Stimulated activated CD8-positive, alpha-beta memory T cell treated with anti-CD3 and anti-CD28 coated beads, Interleukin-4, amount 100 ng/mL, for 24 hours (primary cell): ENCODE results near the gene C1orf159.

Experiments
- DNase-seq: peaks from one replicate; pipeline ENCODE4 v3.0.0-alpha.2; 2020; ENCODE audit warnings: low read depth

The C1orf159 gene

DNA sequence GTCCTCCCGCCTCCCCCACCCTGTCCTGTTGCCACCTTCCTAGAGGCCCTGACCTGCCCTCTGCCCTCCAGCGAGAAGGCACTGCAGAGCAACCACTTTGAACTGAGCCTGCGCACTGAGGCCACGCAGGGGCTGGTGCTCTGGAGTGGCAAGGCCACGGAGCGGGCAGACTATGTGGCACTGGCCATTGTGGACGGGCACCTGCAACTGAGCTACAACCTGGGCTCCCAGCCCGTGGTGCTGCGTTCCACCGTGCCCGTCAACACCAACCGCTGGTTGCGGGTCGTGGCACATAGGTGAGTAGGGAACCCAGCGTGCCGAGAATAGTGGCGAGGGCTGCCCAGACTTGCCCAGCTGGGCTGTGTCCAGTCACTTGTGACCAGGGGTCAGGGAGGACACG lies 62.2 kb downstream of the C1orf159 start:
- DNase-seq: no peak

- DNase-seq: no peak
Observed at GRCh38 chr1:1053022-1053421, 62.9 kb downstream of the C1orf159 start.

DNA sequence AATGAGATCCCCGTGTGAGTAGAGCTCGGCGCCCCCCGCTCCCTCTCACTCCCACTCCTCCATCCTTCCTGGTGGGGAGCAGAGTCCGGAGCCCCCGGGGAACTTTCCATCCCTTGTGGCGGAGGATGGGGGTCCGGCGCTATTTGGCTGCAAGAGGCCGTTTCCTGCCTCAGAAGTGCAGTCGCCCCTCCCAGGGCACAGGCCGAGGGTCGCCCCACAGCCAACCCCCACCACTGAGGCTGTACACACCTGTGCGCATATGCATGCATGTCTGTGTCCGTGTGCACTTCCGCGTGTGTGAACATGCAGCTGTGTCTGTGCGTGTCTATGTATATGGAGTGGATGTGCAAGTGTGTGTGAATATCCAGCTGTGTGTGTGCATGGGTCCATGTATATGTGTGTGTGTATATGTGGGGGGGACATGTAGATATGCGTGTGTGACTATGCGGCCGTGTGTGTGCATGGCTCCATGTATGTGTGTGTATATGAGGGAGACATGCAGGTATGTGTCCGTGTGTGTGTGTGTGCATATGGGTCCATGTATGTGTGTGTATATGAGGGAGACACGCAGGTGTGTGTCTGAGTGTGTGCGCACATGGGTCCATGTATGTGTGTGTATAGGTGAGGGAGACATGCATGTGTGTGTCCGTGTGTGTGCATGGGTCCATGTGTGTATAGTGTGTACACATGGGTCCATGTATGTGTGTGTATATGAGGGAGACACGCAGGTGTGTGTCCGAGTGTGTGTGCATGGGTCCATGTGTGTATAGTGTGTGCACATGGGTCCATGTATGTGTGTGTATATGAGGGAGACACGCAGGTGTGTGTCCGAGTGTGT lies 63.7 kb downstream of the C1orf159 start:
- DNase-seq: no peak

- DNase-seq: no peak
Observed at GRCh38 chr1:1051127-1051810, 64.6 kb downstream of the C1orf159 start.

GRCh38 chr1:1050577-1051052 lies 65.3 kb downstream of the C1orf159 start:
- no peak for DNase-seq

DNA sequence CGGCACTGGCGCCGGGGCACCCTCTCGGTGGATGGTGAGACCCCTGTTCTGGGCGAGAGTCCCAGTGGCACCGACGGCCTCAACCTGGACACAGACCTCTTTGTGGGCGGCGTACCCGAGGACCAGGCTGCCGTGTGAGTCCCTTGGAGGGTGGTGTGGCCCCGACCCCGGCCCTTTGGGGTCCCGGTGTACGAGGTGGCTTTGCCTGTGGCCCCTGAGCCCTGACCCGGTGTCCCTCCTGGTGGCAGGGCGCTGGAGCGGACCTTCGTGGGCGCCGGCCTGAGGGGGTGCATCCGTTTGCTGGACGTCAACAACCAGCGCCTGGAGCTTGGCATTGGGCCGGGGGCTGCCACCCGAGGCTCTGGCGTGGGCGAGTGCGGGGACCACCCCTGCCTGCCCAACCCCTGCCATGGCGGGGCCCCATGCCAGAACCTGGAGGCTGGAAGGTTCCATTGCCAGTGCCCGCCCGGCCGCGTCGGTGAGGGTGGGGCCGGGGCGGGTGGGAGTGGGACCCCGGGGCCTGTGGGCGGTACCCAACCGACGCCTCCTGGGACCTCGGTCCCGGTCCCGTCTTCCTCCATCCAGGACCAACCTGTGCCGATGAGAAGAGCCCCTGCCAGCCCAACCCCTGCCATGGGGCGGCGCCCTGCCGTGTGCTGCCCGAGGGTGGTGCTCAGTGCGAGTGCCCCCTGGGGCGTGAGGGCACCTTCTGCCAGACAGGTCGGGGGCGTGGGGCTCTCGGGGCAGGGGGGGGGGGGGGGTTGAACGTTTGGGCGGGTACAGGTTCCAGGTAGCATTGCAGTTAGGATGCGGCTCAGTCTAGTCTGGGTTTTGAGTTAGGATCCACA lies 66.3 kb downstream of the C1orf159 start:
- no peak for DNase-seq

GRCh38 chr1:1048765-1049164 lies 67.1 kb downstream of the C1orf159 start:
- no peak for DNase-seq

GRCh38 chr1:1047963-1048362 lies 67.9 kb downstream of the C1orf159 start:
- DNase-seq: no peak

- DNase-seq: no peak
Observed at GRCh38 chr1:1047407-1047806, 68.5 kb downstream of the C1orf159 start.

DNA sequence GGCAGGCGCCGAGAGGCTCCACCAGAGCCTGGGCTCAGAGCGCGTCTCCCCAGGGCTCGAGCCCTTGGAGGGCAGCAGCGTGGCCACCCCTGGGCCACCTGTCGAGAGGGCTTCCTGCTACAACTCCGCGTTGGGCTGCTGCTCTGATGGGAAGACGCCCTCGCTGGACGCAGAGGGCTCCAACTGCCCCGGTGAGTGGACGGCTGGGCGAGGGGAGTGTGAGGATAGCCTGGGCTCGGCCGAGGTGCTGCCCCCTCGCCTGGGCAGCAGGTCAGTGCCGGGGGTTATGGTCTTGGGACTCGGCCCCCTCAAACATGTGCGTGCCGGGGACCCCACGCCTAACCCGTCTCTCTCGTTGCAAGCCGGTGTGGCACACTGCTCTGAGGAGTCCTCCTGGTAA lies 69.1 kb downstream of the C1orf159 start:
- no peak for DNase-seq

- DNase-seq: no peak
Observed at GRCh38 chr1:1046243-1046642, 69.6 kb downstream of the C1orf159 start.

- DNase-seq: no peak
Observed at GRCh38 chr1:1045129-1045528, 70.8 kb downstream of the C1orf159 start.

DNA sequence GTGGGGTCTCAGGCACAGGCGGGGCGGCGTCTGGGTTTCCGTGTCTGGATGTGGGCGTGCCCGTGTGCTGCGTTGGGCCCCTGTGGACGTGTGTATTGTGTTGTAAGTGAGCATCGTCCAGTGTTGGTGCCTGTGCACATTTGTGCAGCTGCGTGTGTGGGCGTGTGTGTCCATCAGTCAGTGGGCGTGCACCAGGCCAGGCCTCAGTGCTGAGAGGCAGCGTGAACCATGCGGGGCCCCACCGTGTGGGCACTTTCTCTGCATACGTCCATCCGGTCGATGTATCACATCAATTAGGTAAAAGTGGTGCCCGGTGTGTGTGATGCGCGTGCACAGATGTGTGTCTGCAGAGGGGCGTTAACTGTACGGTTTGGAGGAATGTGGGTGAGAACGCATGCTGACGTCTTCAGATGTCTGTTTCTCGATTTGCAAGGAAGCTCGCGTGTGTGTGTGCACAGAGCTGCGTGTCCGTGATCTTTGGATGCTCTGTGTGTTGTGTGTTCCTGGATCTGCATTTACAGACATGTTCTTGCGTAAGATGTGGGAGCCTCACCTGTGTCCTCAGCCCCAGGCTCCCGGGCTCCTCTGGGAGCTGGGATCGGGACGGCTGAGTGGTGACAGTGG lies 71.3 kb downstream of the C1orf159 start:
- DNase-seq: no peak

DNA sequence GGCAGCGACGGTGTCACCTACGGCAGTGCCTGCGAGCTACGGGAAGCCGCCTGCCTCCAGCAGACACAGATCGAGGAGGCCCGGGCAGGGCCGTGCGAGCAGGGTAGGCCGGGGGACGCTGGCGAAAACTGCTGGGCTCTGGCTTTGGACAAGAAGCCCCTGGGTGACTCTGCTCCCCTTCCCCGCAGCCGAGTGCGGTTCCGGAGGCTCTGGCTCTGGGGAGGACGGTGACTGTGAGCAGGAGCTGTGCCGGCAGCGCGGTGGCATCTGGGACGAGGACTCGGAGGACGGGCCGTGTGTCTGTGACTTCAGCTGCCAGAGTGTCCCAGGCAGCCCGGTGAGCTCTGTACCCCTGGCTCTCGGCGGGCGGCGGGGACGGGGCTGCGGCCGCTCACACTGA lies 72.0 kb downstream of the C1orf159 start:
- no peak for DNase-seq

DNA sequence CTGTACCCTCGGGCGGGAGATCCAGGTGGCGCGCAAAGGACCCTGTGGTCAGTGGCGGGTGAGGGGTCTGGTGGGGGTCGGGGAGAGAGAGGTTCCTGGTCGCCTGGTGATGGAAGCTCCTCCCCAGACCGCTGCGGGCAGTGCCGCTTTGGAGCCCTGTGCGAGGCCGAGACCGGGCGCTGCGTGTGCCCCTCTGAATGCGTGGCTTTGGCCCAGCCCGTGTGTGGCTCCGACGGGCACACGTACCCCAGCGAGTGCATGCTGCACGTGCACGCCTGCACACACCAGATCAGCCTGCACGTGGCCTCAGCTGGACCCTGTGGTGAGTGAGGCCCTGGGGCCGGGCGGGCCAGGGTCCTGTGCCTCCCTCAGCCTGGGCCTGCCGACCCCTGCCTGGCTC lies 72.5 kb downstream of the C1orf159 start:
- DNase-seq: no peak

- DNase-seq: no peak
Observed at GRCh38 chr1:1042835-1043234, 73.1 kb downstream of the C1orf159 start.

DNA sequence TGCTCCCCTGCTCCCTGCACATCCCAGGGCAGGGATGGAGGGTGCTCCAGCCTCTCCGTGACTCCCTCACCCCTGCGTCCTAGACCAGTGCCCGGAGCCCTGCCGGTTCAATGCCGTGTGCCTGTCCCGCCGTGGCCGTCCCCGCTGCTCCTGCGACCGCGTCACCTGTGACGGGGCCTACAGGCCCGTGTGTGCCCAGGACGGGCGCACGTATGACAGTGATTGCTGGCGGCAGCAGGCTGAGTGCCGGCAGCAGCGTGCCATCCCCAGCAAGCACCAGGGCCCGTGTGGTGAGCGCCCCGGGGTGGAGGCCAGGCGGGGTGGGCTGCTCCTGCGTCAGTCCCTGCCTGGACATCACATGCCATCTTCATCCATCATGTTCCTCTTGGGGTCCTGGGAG lies 74.0 kb downstream of the C1orf159 start:
- DNase-seq: no peak

DNA sequence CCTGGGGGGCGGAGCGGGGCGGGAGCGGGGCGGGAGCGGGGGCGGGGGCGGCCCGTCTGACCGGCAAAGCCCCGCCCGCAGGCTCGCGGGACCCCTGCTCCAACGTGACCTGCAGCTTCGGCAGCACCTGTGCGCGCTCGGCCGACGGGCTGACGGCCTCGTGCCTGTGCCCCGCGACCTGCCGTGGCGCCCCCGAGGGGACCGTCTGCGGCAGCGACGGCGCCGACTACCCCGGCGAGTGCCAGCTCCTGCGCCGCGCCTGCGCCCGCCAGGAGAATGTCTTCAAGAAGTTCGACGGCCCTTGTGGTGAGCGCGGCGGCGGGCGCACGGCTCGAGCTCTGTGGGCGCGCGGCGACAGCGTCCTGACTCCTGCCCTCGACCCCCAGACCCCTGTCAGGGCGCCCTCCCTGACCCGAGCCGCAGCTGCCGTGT lies 74.8 kb downstream of the C1orf159 start:
- DNase-seq: no peak

- DNase-seq: peak; percentile 68
Observed at GRCh38 chr1:1040004-1040991, 75.6 kb downstream of the C1orf159 start.

DNA sequence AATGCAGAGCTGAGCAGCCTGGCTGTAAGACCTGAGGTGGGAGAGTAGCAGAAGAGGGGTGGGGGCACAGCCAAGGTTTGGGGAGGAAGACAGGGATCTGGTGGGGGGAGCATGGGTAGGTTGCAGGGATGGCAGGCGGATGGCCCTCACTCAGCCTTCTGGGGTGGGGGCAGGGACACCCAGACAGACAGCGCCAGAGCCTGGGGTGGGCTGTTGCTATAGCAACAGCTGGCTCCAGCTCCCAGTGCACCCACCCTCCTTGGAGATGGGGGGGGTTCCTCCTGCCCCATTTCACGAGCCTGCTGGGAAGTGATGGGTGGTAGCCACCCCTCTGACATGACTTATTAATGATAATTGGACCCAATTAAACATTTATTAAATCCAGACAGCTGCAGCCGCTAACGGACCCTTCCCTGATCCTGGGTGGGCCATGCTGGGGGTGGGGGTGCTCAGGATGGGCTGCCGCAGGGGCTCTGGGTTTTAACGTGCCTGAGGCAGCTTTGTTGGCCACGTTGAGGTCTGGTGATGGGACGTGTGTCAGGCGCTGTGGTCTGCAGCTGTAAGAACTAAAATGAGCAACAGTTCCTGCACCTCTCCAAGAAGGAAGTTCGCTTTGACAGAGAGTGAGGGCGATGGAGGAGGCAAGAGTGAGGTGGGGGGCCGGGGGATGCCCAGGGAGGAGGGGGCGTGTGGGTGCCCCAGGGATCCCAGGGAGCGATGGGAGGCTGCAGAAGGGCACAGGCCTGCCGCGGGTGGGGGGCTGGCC lies 76.6 kb downstream of the C1orf159 start:
- DNase-seq: no peak
